Right lobe of liver (tissue), 4 donors: Measurements from ENCODE around the gene SREBF2.

Experiments
- CTCF ChIP-seq, 4 donors: fragments of 200-600 bp in 3 of 4; fragments of 450-650 bp in 1 of 4; IDR thresholded peaks; one replicate each; pipeline versions ENCODE4 v1.5.1 to v1.8.0; 2016 to 2022; ENCODE audit warnings: antibody characterized with exemption in 4 of 4, mild to moderate bottlenecking in 2 of 4
- POLR2A ChIP-seq: fragments of 450-650 bp; IDR thresholded peaks from one replicate; pipeline ENCODE4 v1.6.1; 2017; ENCODE audit warnings: antibody characterized with exemption, mild to moderate bottlenecking
- donor health status: DM: no; HTN: no; CAD: no.
- donor health status: DM: no; HTN: no; CAD: no.
- donor health status: DM: no; HTN: yes; CAD: no.

- no peak for TF ChIP-seq CTCF (IDR thresholded peaks at IDR 0.05)
- no peak for TF ChIP-seq POLR2A
Observed at GRCh38 chr22:41801147-41801819, 31.6 kb upstream of the SREBF2 start.
